Measurements from ENCODE around the gene CEP152. TPM values are rescaled to one million over a fixed set of nuclear protein-coding genes. Genes with fewer than 3 reads are reported as not detected.
A peak's percentile ranks its signal among the peaks of the same experiment; 100 is the strongest.

The CEP152 gene
- total and polyA plus RNA-seq, 9 of the 15 experiments (the other 6 are each of a cell fraction or from before 2014, with no cell fraction given): 9.9 to 43.0 (median 23.6) TPM

- TF ChIP-seq KDM5B (IDR thresholded peaks at IDR 0.05; ENCODE audit: insufficient replicate concordance, low read depth, low read length): no peak
- no peak for TF ChIP-seq XRCC4 (IDR thresholded peaks at IDR 0.05; ENCODE audit: extremely low read depth, insufficient read depth, insufficient read length)
- TF ChIP-seq ZNF609 (CRISPR knock-in tag; IDR thresholded peaks at IDR 0.05; ENCODE audit: borderline replicate concordance): no peak
- no peak for TF ChIP-seq BRF2 (IDR thresholded peaks at IDR 0.05; ENCODE audit: borderline replicate concordance, insufficient read depth, insufficient read length)
- TF ChIP-seq EZH2 (IDR thresholded peaks at IDR 0.05; ENCODE audit: borderline replicate concordance, low read depth, low read length): no peak
- TF ChIP-seq CBFA2T3 (IDR thresholded peaks at IDR 0.05): peak; percentile 74
- no peak for TF ChIP-seq RAD51 (IDR thresholded peaks at IDR 0.05; ENCODE audit: borderline replicate concordance, low read depth)
- no peak for TF ChIP-seq HLTF (IDR thresholded peaks at IDR 0.05)
- no peak for TF ChIP-seq MYNN (IDR thresholded peaks at IDR 0.05)
- TF ChIP-seq MYNN (CRISPR knock-in tag; IDR thresholded peaks at IDR 0.05): no peak
- TF ChIP-seq ARID1B (IDR thresholded peaks at IDR 0.05): peak; percentile 72
- no peak for TF ChIP-seq MAFG (tag; conservative IDR thresholded peaks at IDR 0.05)
- TF ChIP-seq DEAF1 (CRISPR knock-in tag; IDR thresholded peaks at IDR 0.05): no peak
- TF ChIP-seq ZNF668 (CRISPR knock-in tag; IDR thresholded peaks at IDR 0.05): no peak
- TF ChIP-seq MTF1 (CRISPR knock-in tag; IDR thresholded peaks at IDR 0.05; ENCODE audit: borderline replicate concordance): no peak
- no peak for TF ChIP-seq HEY1 (CRISPR knock-in tag; IDR thresholded peaks at IDR 0.05; ENCODE audit: borderline replicate concordance)
- TF ChIP-seq CTBP1 (IDR thresholded peaks at IDR 0.05; ENCODE audit: borderline replicate concordance): peak; percentile 81; the same call in 1 of the 2 replicates
- no peak for TF ChIP-seq ZNF655 (CRISPR knock-in tag; IDR thresholded peaks at IDR 0.05)
- no peak for TF ChIP-seq MYBL2 (IDR thresholded peaks at IDR 0.05; ENCODE audit: low read depth)
- no peak for TF ChIP-seq MYBL2 (CRISPR knock-in tag; IDR thresholded peaks at IDR 0.05; ENCODE audit: borderline replicate concordance)
Measured at GRCh38 chr15:48722764-48723661, 87.9 kb downstream of the CEP152 start (continued).
